Trophoblast cell (in vitro differentiated cells and primary cell): Measurements from ENCODE around the gene HGF.

ENCODE experiments used
- DNase-seq, 2 donors: peaks; one replicate each; pipeline ENCODE4 v3.0.0-alpha.2; 2016
- H2AFZ ChIP-seq: 2 replicates; pipeline ENCODE4 v1.6.1; 2013; ENCODE audit warnings: low read length, moderate library complexity, mild to moderate bottlenecking; ENCODE audit not compliant: insufficient read depth, poor library complexity
- H2AK5ac ChIP-seq: 2 replicates; pipeline ENCODE4 v1.6.1; 2013; ENCODE audit warnings: mild to moderate bottlenecking, low read length
- H2BK120ac ChIP-seq: 2 replicates; pipeline ENCODE4 v1.6.1; 2013; ENCODE audit warnings: low read length, mild to moderate bottlenecking, moderate library complexity; ENCODE audit not compliant: insufficient read depth, poor library complexity
- H2BK12ac ChIP-seq: 2 replicates; pipeline ENCODE4 v1.6.1; 2013; ENCODE audit warnings: mild to moderate bottlenecking, low read length, moderate library complexity
- H2BK5ac ChIP-seq: 2 replicates; pipeline ENCODE4 v1.6.1; 2013; ENCODE audit warnings: low read length, low read depth, moderate library complexity, mild to moderate bottlenecking; ENCODE audit not compliant: poor library complexity
- H3K14ac ChIP-seq: 2 replicates; pipeline ENCODE4 v1.6.1; 2013; ENCODE audit warnings: mild to moderate bottlenecking, low read length
- H3K18ac ChIP-seq: 2 replicates; pipeline ENCODE4 v1.6.1; 2013; ENCODE audit warnings: mild to moderate bottlenecking, low read length
- H3K23ac ChIP-seq: 2 replicates; pipeline ENCODE4 v1.6.1; 2013; ENCODE audit warnings: low read length
- H3K27ac ChIP-seq: 2 replicates; pipeline ENCODE4 v1.5.1; 2013; ENCODE audit warnings: low read depth, mild to moderate bottlenecking, inconsistent platforms, low read length, moderate library complexity
- H3K27me3 ChIP-seq: 2 replicates; pipeline ENCODE4 v1.6.1; 2013; ENCODE audit warnings: inconsistent platforms, mild to moderate bottlenecking, low read length, moderate library complexity; ENCODE audit not compliant: insufficient read depth
- H3K36me3 ChIP-seq, 2 experiments: 1 replicate in 1 of 2; 2 replicates in 1 of 2; pipeline ENCODE4 v1.6.1; 2013; ENCODE audit warnings: low read length in 2 of 2, mild to moderate bottlenecking in 2 of 2, moderate library complexity in 1 of 2; ENCODE audit not compliant: insufficient read depth in 2 of 2, control insufficient read depth in 1 of 2
- H3K4ac ChIP-seq: 2 replicates; pipeline ENCODE4 v1.6.1; 2013; ENCODE audit warnings: low read depth, mild to moderate bottlenecking, low read length, moderate library complexity
- H3K4me1 ChIP-seq, 2 experiments: 1 replicate in 1 of 2; 2 replicates in 1 of 2; pipeline ENCODE4 v1.6.1; 2013; ENCODE audit warnings: low read length in 2 of 2, mild to moderate bottlenecking in 2 of 2, moderate library complexity in 1 of 2; ENCODE audit not compliant: insufficient read depth in 2 of 2, control insufficient read depth in 1 of 2
- H3K4me2 ChIP-seq: 2 replicates; pipeline ENCODE4 v1.6.1; 2013; ENCODE audit warnings: inconsistent platforms, mild to moderate bottlenecking, low read length, moderate library complexity
- H3K4me3 ChIP-seq: 2 replicates; pipeline ENCODE4 v1.5.1; 2013; ENCODE audit warnings: mild to moderate bottlenecking, low read depth, low read length, inconsistent platforms
- H3K79me1 ChIP-seq: one replicate; pipeline ENCODE4 v1.6.1; 2013; ENCODE audit warnings: low read length
- H3K79me2 ChIP-seq: 2 replicates; pipeline ENCODE4 v1.6.1; 2013; ENCODE audit warnings: low read length, mild to moderate bottlenecking; ENCODE audit not compliant: control insufficient read depth, insufficient read depth, poor library complexity
- H3K9ac ChIP-seq: 2 replicates; pipeline ENCODE4 v1.6.1; 2013; ENCODE audit warnings: mild to moderate bottlenecking, low read length
- H3K9me3 ChIP-seq: 2 replicates; pipeline ENCODE4 v1.6.1; 2013; ENCODE audit warnings: low read depth, mild to moderate bottlenecking, control low read depth, inconsistent platforms, low read length; ENCODE audit not compliant: insufficient read depth
- H4K12ac ChIP-seq: 2 replicates; pipeline ENCODE4 v1.6.1; 2013; ENCODE audit warnings: low read depth, mild to moderate bottlenecking, low read length, moderate library complexity
- H4K8ac ChIP-seq: 2 replicates; pipeline ENCODE4 v1.6.1; 2013; ENCODE audit warnings: low read depth, mild to moderate bottlenecking, low read length, moderate library complexity
- H4K91ac ChIP-seq: one replicate; pipeline ENCODE4 v1.6.1; 2013; ENCODE audit warnings: low read depth, mild to moderate bottlenecking, low read length, moderate library complexity
- WGBS: extraction: QIAGEN DNeasy Blood & Tissue Kit; methylation state at CpG from one replicate; pipeline ENCODE4 v1.1.7; 2013; ENCODE audit warnings: missing lambda C conversion rate; ENCODE audit not compliant: insufficient read length, insufficient coverage; ENCODE audit errors: extremely low coverage; 5-methylcytosine and 5-hydroxymethylcytosine counted together

The HGF gene

GRCh38 chr7:81721437-81721836, 48.4 kb downstream of the HGF start:
- H3K27me3 ChIP-seq, result no peaks in the 10 kb centered on the region
- no CpG with 5 or more reads among the region's 2 CpGs for WGBS

GRCh38 chr7:81719865-81720264, 50.0 kb downstream of the HGF start:
- H3K4me3 ChIP-seq, result no peak overlapping the region
- H2AK5ac ChIP-seq, result no peak overlapping the region
- DNase-seq, result no peak
- H3K4me2 ChIP-seq, result no peak overlapping the region
- H4K8ac ChIP-seq, result no peak overlapping the region
- no peaks in the 10 kb centered on the region for H3K36me3 ChIP-seq
- H3K79me2 ChIP-seq, result no peaks in the 10 kb centered on the region
- no peak overlapping the region for H3K4ac ChIP-seq
- H4K12ac ChIP-seq, result no peak overlapping the region
- H4K91ac ChIP-seq, result no peak overlapping the region
- no peaks in the 10 kb centered on the region for H3K27me3 ChIP-seq
- H3K9me3 ChIP-seq, result no peaks in the 10 kb centered on the region
- H2BK120ac ChIP-seq, result no peak overlapping the region
- no peaks in the 10 kb centered on the region for H3K4me1 ChIP-seq
- H2BK5ac ChIP-seq, result no peak overlapping the region
- H2BK12ac ChIP-seq, result no peak overlapping the region
- H3K9ac ChIP-seq, result no peak overlapping the region
- H2AFZ ChIP-seq, result no peak overlapping the region
- H3K18ac ChIP-seq, result no peak overlapping the region
- H3K27ac ChIP-seq, result no peak overlapping the region
- no peak overlapping the region for H3K14ac ChIP-seq
- no peak overlapping the region for H3K23ac ChIP-seq
- H3K79me1 ChIP-seq, result no peaks in the 10 kb centered on the region

More at GRCh38 chr7:81721437-81721836, 48.4 kb downstream of the HGF start:
- no peaks in the 10 kb centered on the region for H3K79me1 ChIP-seq
- H3K4ac ChIP-seq, result no peak overlapping the region
- H2BK120ac ChIP-seq, result no peak overlapping the region
- no peak overlapping the region for H4K12ac ChIP-seq
- peaks cover 0 to 2% of the 10 kb centered on the region in 2 experiments for H3K4me1 ChIP-seq
- no peak overlapping the region for H3K4me2 ChIP-seq
- H3K23ac ChIP-seq, result no peak overlapping the region
- no peak overlapping the region for H3K14ac ChIP-seq
- no peak overlapping the region for H3K27ac ChIP-seq
- no peak overlapping the region for H4K8ac ChIP-seq
- H3K9me3 ChIP-seq, result no peaks in the 10 kb centered on the region
- H2BK12ac ChIP-seq, result no peak overlapping the region
- no peak overlapping the region for H3K9ac ChIP-seq
- no peak overlapping the region for H3K18ac ChIP-seq
- no peak for DNase-seq
- H2BK5ac ChIP-seq, result no peak overlapping the region
- H4K91ac ChIP-seq, result no peak overlapping the region
- H2AFZ ChIP-seq, result no peak overlapping the region
- H3K79me2 ChIP-seq, result no peaks in the 10 kb centered on the region
- no peak overlapping the region for H2AK5ac ChIP-seq
- H3K36me3 ChIP-seq, result no peaks in the 10 kb centered on the region
- no peak overlapping the region for H3K4me3 ChIP-seq

- H2BK120ac ChIP-seq, result no peak overlapping the region
- H3K4me1 ChIP-seq, result no peaks in the 10 kb centered on the region
- no peak overlapping the region for H3K14ac ChIP-seq
- no peaks in the 10 kb centered on the region for H3K27me3 ChIP-seq
- H2BK12ac ChIP-seq, result no peak overlapping the region
- H3K36me3 ChIP-seq, result no peaks in the 10 kb centered on the region
- no peak overlapping the region for H3K27ac ChIP-seq
- no peak overlapping the region for H4K8ac ChIP-seq
- H4K12ac ChIP-seq, result no peak overlapping the region
- no peak overlapping the region for H3K4ac ChIP-seq
- no peaks in the 10 kb centered on the region for H3K79me2 ChIP-seq
- no peak overlapping the region for H3K4me2 ChIP-seq
- WGBS, result no CpG with 5 or more reads among the region's 5 CpGs
- no peak overlapping the region for H4K91ac ChIP-seq
- H2AFZ ChIP-seq, result no peak overlapping the region
- no peak for DNase-seq
- no peaks in the 10 kb centered on the region for H3K79me1 ChIP-seq
- H3K4me3 ChIP-seq, result no peak overlapping the region
- H2AK5ac ChIP-seq, result no peak overlapping the region
- no peak overlapping the region for H3K9ac ChIP-seq
- no peaks in the 10 kb centered on the region for H3K9me3 ChIP-seq
- H2BK5ac ChIP-seq, result no peak overlapping the region
- H3K18ac ChIP-seq, result no peak overlapping the region
- no peak overlapping the region for H3K23ac ChIP-seq
These were observed 53.8 kb downstream of the HGF start for GRCh38 chr7:81715984-81716588.

- Histone ChIP-seq H4K12ac (no peak overlapping the region), H3K9me3 (no peaks in the 10 kb centered on the region), H3K36me3 (no peaks in the 10 kb centered on the region), H3K27ac (no peak overlapping the region), H3K4me2 (no peak overlapping the region), H3K4ac (no peak overlapping the region), H2AK5ac (no peak overlapping the region), H3K14ac (no peak overlapping the region), H2AFZ (no peak overlapping the region), H2BK12ac (no peak overlapping the region), H3K18ac (no peak overlapping the region), H3K79me2 (no peaks in the 10 kb centered on the region), H3K9ac (no peak overlapping the region), H3K79me1 (no peaks in the 10 kb centered on the region), H4K8ac (no peak overlapping the region), H3K4me1 (no peaks in the 10 kb centered on the region), H2BK120ac (no peak overlapping the region), H3K27me3 (no peaks in the 10 kb centered on the region), H3K23ac (no peak overlapping the region), H4K91ac (no peak overlapping the region), H3K4me3 (no peak overlapping the region), H2BK5ac (no peak overlapping the region)
- WGBS, result no CpG with 5 or more reads among the region's 1 CpG
- no peak for DNase-seq
These were observed 55.5 kb downstream of the HGF start for GRCh38 chr7:81714306-81714705.
